GM12878 (cell line): ENCODE data around the gene ZNF276. TPM values are rescaled to one million over a fixed set of nuclear protein-coding genes. Genes with fewer than 3 reads are reported as not detected.

Experiments
- ATAC-seq: fragments of 200-7000 bp; cut with Tn5 transposase; 3 replicates; pipeline ENCODE4 v1.9.1; 2020; ENCODE audit warnings: mild to moderate bottlenecking, moderate library complexity
- BruUV-seq: library from RNA; stranded (reverse); fragments of 400-500 nt; replicated peaks from 2 replicates; lab custom pipeline; 2021; lab: Mats Ljungman, UMichigan
- CTCF ChIA-PET: fragments of 300-600 bp; sonication (Branson Sonifier 250); formaldehyde crosslinking; extraction: SDS; loops from one replicate; lab custom pipeline; 2021; ENCODE audit warnings: inconsistent platforms; lab: Yijun Ruan, JAX
- POLR2A ChIA-PET: fragments of 350-600 bp; formaldehyde crosslinking; extraction: SDS; loops from one replicate; lab custom pipeline; 2021; ENCODE audit warnings: inconsistent platforms; lab: Charles Lee
- RAD21 ChIA-PET: fragments of 300-600 bp; sonication (Branson Sonifier 250); formaldehyde crosslinking; loops from one replicate; lab custom pipeline; 2023; ENCODE audit warnings: antibody characterized with exemption; ENCODE audit not compliant: unreplicated experiment; lab: Charles Lee
- SMC1A ChIA-PET: fragments of 300-600 bp; sonication (Branson Sonifier 250); formaldehyde crosslinking; loops from one replicate; lab custom pipeline; 2023; ENCODE audit not compliant: unreplicated experiment, uncharacterized antibody; lab: Charles Lee
- DNase-seq: peaks from one replicate; pipeline ENCODE4 v3.0.0-alpha.2; 2011; ENCODE audit warnings: low read depth, low spot score
- FAIRE-seq: peaks from 3 replicates; lab custom pipeline; 2011; peaks lifted over from hg19 to GRCh38; lab: Jason Lieb, UNC
- H2AFZ ChIP-seq: 2 replicates; pipeline ENCODE4 v1.6.0; 2011; ENCODE audit warnings: low read depth, low read length, control low read depth; ENCODE audit not compliant: control insufficient read depth
- H3K27ac ChIP-seq: 2 replicates; pipeline ENCODE4 v1.5.1; 2011; ENCODE audit warnings: control low read depth; ENCODE audit not compliant: control insufficient read depth, insufficient read depth
- H3K27me3 ChIP-seq, 2 experiments: replicated peaks in 1 of 2; 2 replicates each; pipeline versions ENCODE4 v1.6.0 to v1.6.1; 2011; ENCODE audit warnings: low read length in 1 of 2; ENCODE audit not compliant: control insufficient read depth in 2 of 2, insufficient read depth in 2 of 2
- H3K36me3 ChIP-seq, 2 experiments: 2 replicates each; pipeline ENCODE4 v1.5.1; 2011; ENCODE audit warnings: low read length in 1 of 2; ENCODE audit not compliant: control insufficient read depth in 2 of 2, insufficient read depth in 2 of 2
- H3K4me1 ChIP-seq: 2 replicates; pipeline ENCODE4 v1.6.1; 2011; ENCODE audit warnings: mild to moderate bottlenecking, low read length, moderate library complexity, mixed read lengths; ENCODE audit not compliant: control insufficient read depth, insufficient read depth
- H3K4me2 ChIP-seq: 2 replicates; pipeline ENCODE4 v1.6.0; 2011; ENCODE audit warnings: control low read depth; ENCODE audit not compliant: control insufficient read depth, insufficient read depth
- H3K4me3 ChIP-seq: fragments of 200-600 bp; sonication (generic); 2 replicates; pipeline ENCODE4 v1.5.1; 2016
- H3K79me2 ChIP-seq: 2 replicates; pipeline ENCODE4 v1.6.0; 2011; ENCODE audit warnings: low read length; ENCODE audit not compliant: control insufficient read depth, insufficient read depth
- H3K9ac ChIP-seq: 2 replicates; pipeline ENCODE4 v1.8.0; 2011; ENCODE audit warnings: low read length, control low read depth, mixed read lengths; ENCODE audit not compliant: control insufficient read depth, insufficient read depth
- H3K9me3 ChIP-seq: replicated peaks from 3 replicates; pipeline ENCODE4 v1.5.1; 2011; ENCODE audit warnings: mild to moderate bottlenecking, low read length; ENCODE audit not compliant: control insufficient read depth, insufficient read depth
- H4K20me1 ChIP-seq: 2 replicates; pipeline ENCODE4 v1.6.0; 2011; ENCODE audit not compliant: control insufficient read depth, insufficient read depth
- ATF3 ChIP-seq: IDR thresholded peaks from 2 replicates; pipeline ENCODE4 v1.6.1; 2011; ENCODE audit warnings: low read depth, mild to moderate bottlenecking, low read length, moderate library complexity, borderline replicate concordance; ENCODE audit errors: extremely low read depth
- BCL3 ChIP-seq: IDR thresholded peaks from 2 replicates; pipeline ENCODE4 v1.6.1; 2011; ENCODE audit warnings: borderline replicate concordance, low read depth, mild to moderate bottlenecking, moderate library complexity, low read length; ENCODE audit not compliant: insufficient read depth, poor library complexity, severe bottlenecking
- CHD2 ChIP-seq: IDR thresholded peaks from 2 replicates; pipeline ENCODE4 v1.6.1; 2011; ENCODE audit warnings: low read depth, low read length, improper control_type of control experiment, borderline replicate concordance
- FOXM1 ChIP-seq: IDR thresholded peaks from 2 replicates; pipeline ENCODE4 v1.6.1; 2012; ENCODE audit warnings: low read depth, mild to moderate bottlenecking, inconsistent platforms, low read length, moderate library complexity
- HDGF ChIP-seq: fragments of 450-650 bp; IDR thresholded peaks from 2 replicates; pipeline ENCODE4 v1.6.1; 2016; ENCODE audit warnings: antibody characterized with exemption
- LARP7 ChIP-seq: fragments of 450-650 bp; IDR thresholded peaks from 2 replicates; pipeline ENCODE4 v1.6.1; 2017; ENCODE audit warnings: mild to moderate bottlenecking
- MYB ChIP-seq: fragments of 150-350 bp; IDR thresholded peaks from 2 replicates; pipeline ENCODE4 v1.6.1; 2014; ENCODE audit warnings: mild to moderate bottlenecking, low read depth, low read length, borderline replicate concordance
- MYC ChIP-seq: IDR thresholded peaks from 2 replicates; pipeline ENCODE4 v1.6.1; 2011; ENCODE audit warnings: mild to moderate bottlenecking, low read length, moderate library complexity, inconsistent platforms; ENCODE audit not compliant: insufficient read depth, insufficient replicate concordance, insufficient read length, severe bottlenecking
- NRF1 ChIP-seq: conservative IDR thresholded peaks from 2 replicates; pipeline ENCODE4 v1.6.1; 2011; ENCODE audit warnings: mild to moderate bottlenecking, low read depth, low read length, improper control_type of control experiment
- POLR2AphosphoS5 ChIP-seq: IDR thresholded peaks from 2 replicates; pipeline ENCODE4 v1.6.1; 2011; ENCODE audit warnings: mild to moderate bottlenecking, low read length, inconsistent platforms
- RBBP5 ChIP-seq: fragments of 200-600 bp; sonication (generic); conservative IDR thresholded peaks from 2 replicates; pipeline ENCODE4 v1.6.1; 2016
- SUPT20H ChIP-seq: IDR thresholded peaks from 2 replicates; pipeline ENCODE4 v1.6.1; 2011; ENCODE audit warnings: low read depth, mild to moderate bottlenecking, low read length, moderate library complexity, borderline replicate concordance; ENCODE audit not compliant: control insufficient read depth
- WGBS: methylation state at CpG from one replicate; pipeline ENCODE4 v1.1.6; 2016; ENCODE audit warnings: low lambda C conversion rate; ENCODE audit not compliant: insufficient replicate concordance, insufficient coverage; ENCODE audit errors: missing lambda C conversion rate; 5-methylcytosine and 5-hydroxymethylcytosine counted together
- in situ Hi-C: fragments of 300-500 bp; cut with MboI; formaldehyde crosslinking; loops from 9 replicates; pipeline ENCODE4 v1.14.3; 2018; ENCODE audit warnings: mixed read lengths
- intact Hi-C: fragments of 100-400 bp; cut with micrococcal nuclease; formaldehyde crosslinking; loops from one replicate; pipeline ENCODE4 v1.14.2; 2022; ENCODE audit not compliant: unreplicated experiment
- polyA plus RNA-seq, 11 experiments: library from polyadenylated mRNA; depleted of rRNA in 4 of 11; unstranded in 6 of 11; stranded (reverse) in 5 of 11; fragments of >200 nt; fragmentation: Nextera tagmentation in 4 of 11; fragmentation: Illumina TruSeq in 1 of 11; extraction: Ambion mirVana in 4 of 11; extraction: Trizol in 1 of 11; gene quantifications; 1 replicate in 1 of 11; 2 replicates in 10 of 11; pipeline versions ENCODE4 v1.2.1 to v1.2.3, GENCODE V29; 2011 to 2016; ENCODE audit warnings: inconsistent platforms in 2 of 11, missing spikeins in 2 of 11, low read depth in 1 of 11
- total RNA-seq, 4 experiments: library from RNA; depleted of rRNA in 3 of 4; stranded (reverse); fragments of >200 nt in 3 of 4; fragmentation: Illumina TruSeq in 1 of 4; extraction: Trizol in 1 of 4; gene quantifications; 2 replicates each; pipeline versions ENCODE4 v1.2.1 to v1.2.3, GENCODE V29; 2013 to 2021
- TF ChIP-seq, protein P1 (sequence below): fragments of 450-650 bp; IDR thresholded peaks from 2 replicates; pipeline ENCODE4 v1.6.1; 2017; ENCODE audit warnings: mild to moderate bottlenecking, moderate library complexity
- TF ChIP-seq, protein P2 (sequence below): IDR thresholded peaks from 2 replicates; pipeline ENCODE4 v1.6.1; 2012; ENCODE audit warnings: low read depth, low read length, improper control_type of control experiment
- TF ChIP-seq, protein P3 (sequence below): fragments of 450-650 bp; IDR thresholded peaks from 2 replicates; pipeline ENCODE4 v1.6.1; 2016; ENCODE audit warnings: mild to moderate bottlenecking

ZNF276 gene
- total and polyA plus RNA-seq, 10 of the 15 experiments (the other 5 are each of a cell fraction or from before 2014, with no cell fraction given), result 0.27 to 22.7 (median 8.7) TPM

GRCh38 chr16:89785523-89786155 is 64.3 kb downstream of the ZNF276 start:
- Histone ChIP-seq H3K27ac (no peak overlapping the region), H3K4me3 (no peak overlapping the region), H3K9ac (no peak overlapping the region), H3K4me1 (no peaks in the 10 kb centered on the region), H3K79me2 (no peaks in the 10 kb centered on the region), H3K27me3 (no peaks in the 10 kb centered on the region), H2AFZ (no peak overlapping the region), H3K36me3 (peaks cover 10 to 17% of the 10 kb centered on the region in 2 experiments; a peak in 3 of 4 replicates), H3K4me2 (no peak overlapping the region), H3K9me3 (no peaks in the 10 kb centered on the region), H4K20me1 (no peaks in the 10 kb centered on the region)
- ChIA-PET CTCF (no interaction called here), SMC1A (no interaction called here), POLR2A (interaction anchor here (0.6 to 1.0 kb wide), 2 partner anchors 85 to 88 kb away, joined by 3 read pairs; partner anchors contain the start of gene TCF25), RAD21 (no interaction called here)
- no TSS peak for BruUV-seq
- no peak for FAIRE-seq
- in situ Hi-C loops, result no loop called here
- 85% methylated on average over 8 of the region's 11 CpGs for WGBS
- TF ChIP-seq LARP7, result no peak
- TF ChIP-seq RBBP5, result no peak
- TF ChIP-seq FOXM1, result no peak
- TF ChIP-seq MYB, result no peak
- no peak for TF ChIP-seq MYC
- no peak for TF ChIP-seq BCL3
- no peak for TF ChIP-seq POLR2AphosphoS5
- TF ChIP-seq, protein P1, sequence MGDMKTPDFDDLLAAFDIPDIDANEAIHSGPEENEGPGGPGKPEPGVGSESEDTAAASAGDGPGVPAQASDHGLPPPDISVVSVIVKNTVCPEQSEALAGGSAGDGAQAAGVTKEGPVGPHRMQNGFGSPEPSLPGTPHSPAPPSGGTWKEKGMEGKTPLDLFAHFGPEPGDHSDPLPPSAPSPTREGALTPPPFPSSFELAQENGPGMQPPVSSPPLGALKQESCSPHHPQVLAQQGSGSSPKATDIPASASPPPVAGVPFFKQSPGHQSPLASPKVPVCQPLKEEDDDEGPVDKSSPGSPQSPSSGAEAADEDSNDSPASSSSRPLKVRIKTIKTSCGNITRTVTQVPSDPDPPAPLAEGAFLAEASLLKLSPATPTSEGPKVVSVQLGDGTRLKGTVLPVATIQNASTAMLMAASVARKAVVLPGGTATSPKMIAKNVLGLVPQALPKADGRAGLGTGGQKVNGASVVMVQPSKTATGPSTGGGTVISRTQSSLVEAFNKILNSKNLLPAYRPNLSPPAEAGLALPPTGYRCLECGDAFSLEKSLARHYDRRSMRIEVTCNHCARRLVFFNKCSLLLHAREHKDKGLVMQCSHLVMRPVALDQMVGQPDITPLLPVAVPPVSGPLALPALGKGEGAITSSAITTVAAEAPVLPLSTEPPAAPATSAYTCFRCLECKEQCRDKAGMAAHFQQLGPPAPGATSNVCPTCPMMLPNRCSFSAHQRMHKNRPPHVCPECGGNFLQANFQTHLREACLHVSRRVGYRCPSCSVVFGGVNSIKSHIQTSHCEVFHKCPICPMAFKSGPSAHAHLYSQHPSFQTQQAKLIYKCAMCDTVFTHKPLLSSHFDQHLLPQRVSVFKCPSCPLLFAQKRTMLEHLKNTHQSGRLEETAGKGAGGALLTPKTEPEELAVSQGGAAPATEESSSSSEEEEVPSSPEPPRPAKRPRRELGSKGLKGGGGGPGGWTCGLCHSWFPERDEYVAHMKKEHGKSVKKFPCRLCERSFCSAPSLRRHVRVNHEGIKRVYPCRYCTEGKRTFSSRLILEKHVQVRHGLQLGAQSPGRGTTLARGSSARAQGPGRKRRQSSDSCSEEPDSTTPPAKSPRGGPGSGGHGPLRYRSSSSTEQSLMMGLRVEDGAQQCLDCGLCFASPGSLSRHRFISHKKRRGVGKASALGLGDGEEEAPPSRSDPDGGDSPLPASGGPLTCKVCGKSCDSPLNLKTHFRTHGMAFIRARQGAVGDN, result no peak
- TF ChIP-seq CHD2, result no peak
- TF ChIP-seq, protein P2, sequence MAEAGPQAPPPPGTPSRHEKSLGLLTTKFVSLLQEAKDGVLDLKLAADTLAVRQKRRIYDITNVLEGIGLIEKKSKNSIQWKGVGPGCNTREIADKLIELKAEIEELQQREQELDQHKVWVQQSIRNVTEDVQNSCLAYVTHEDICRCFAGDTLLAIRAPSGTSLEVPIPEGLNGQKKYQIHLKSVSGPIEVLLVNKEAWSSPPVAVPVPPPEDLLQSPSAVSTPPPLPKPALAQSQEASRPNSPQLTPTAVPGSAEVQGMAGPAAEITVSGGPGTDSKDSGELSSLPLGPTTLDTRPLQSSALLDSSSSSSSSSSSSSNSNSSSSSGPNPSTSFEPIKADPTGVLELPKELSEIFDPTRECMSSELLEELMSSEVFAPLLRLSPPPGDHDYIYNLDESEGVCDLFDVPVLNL, result no peak
- no peak for TF ChIP-seq SUPT20H
- TF ChIP-seq HDGF, result no peak
- TF ChIP-seq, protein P3, sequence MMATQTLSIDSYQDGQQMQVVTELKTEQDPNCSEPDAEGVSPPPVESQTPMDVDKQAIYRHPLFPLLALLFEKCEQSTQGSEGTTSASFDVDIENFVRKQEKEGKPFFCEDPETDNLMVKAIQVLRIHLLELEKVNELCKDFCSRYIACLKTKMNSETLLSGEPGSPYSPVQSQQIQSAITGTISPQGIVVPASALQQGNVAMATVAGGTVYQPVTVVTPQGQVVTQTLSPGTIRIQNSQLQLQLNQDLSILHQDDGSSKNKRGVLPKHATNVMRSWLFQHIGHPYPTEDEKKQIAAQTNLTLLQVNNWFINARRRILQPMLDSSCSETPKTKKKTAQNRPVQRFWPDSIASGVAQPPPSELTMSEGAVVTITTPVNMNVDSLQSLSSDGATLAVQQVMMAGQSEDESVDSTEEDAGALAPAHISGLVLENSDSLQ, result no peak
- TF ChIP-seq NRF1, result no peak
- no peak for TF ChIP-seq ATF3
- intact Hi-C loops, result no loop called here
- no peak for ATAC-seq
- no peak for DNase-seq
